PC-9 (cell line): ENCODE measurements around the gene EIF2AK3. TPM values are rescaled to one million over a fixed set of nuclear protein-coding genes. Genes with fewer than 3 reads are reported as not detected.
"Not testable (repeated sequence)": the region's sequence is repeated elsewhere in the genome, so short reads cannot be mapped to it uniquely, and the experiment has no call there.

Source experiments
- BruUV-seq: library from RNA; stranded (reverse); fragments of 400-500 nt; replicated peaks from 2 replicates; lab custom pipeline; 2021; lab: Mats Ljungman, UMichigan
- CTCF ChIA-PET: fragments of 300-600 bp; sonication (Branson Sonifier 250); formaldehyde crosslinking; loops from one replicate; lab custom pipeline; 2022; ENCODE audit warnings: antibody characterized with exemption; lab: Charles Lee
- POLR2A ChIA-PET: fragments of 300-600 bp; sonication (Branson Sonifier 250); formaldehyde crosslinking; loops from one replicate; lab custom pipeline; 2022; ENCODE audit warnings: antibody characterized with exemption; ENCODE audit not compliant: unreplicated experiment; lab: Charles Lee
- DNase-seq, 2 experiments: peaks; one replicate each; pipeline versions ENCODE4 v3.0.0 to v3.0.0-alpha.2; 2015 to 2022; ENCODE audit warnings: mixed read lengths in 1 of 2
- H2AFZ ChIP-seq: fragments of 200-600 bp; sonication (generic); 2 replicates; pipeline ENCODE4 v1.8.1; 2017; ENCODE audit warnings: antibody characterized with exemption
- H3F3A ChIP-seq: fragments of 200-600 bp; sonication (generic); 2 replicates; pipeline ENCODE4 v1.8.1; 2017; ENCODE audit warnings: antibody characterized with exemption, mild to moderate bottlenecking, low read depth; ENCODE audit not compliant: insufficient read depth
- H3K27ac ChIP-seq: fragments of 200-600 bp; sonication (generic); 2 replicates; pipeline ENCODE4 v1.6.1; 2016; ENCODE audit warnings: mixed run types
- H3K27me3 ChIP-seq: fragments of 200-600 bp; sonication (generic); 2 replicates; pipeline ENCODE4 v1.6.1; 2016; ENCODE audit warnings: low read depth, mixed run types; ENCODE audit not compliant: insufficient read depth
- H3K36me3 ChIP-seq: fragments of 200-600 bp; sonication (generic); 2 replicates; pipeline ENCODE4 v1.6.1; 2016; ENCODE audit warnings: low read depth, mixed run types
- H3K4me1 ChIP-seq: fragments of 200-600 bp; sonication (generic); replicated peaks from 2 replicates; pipeline ENCODE4 v1.6.1; 2016; ENCODE audit warnings: mixed run types; ENCODE audit not compliant: insufficient read depth
- H3K4me2 ChIP-seq: fragments of 200-600 bp; sonication (generic); 2 replicates; pipeline ENCODE4 v1.6.1; 2017; ENCODE audit warnings: mixed run types
- H3K4me3 ChIP-seq: fragments of 200-600 bp; sonication (generic); 2 replicates; pipeline ENCODE4 v1.6.1; 2016; ENCODE audit warnings: mixed run types
- H3K79me2 ChIP-seq: fragments of 200-600 bp; sonication (generic); 2 replicates; pipeline ENCODE4 v1.6.1; 2017; ENCODE audit warnings: low read depth, mixed run types
- H3K9me2 ChIP-seq: fragments of 200-600 bp; sonication (generic); 2 replicates; pipeline ENCODE4 v1.8.1; 2017; ENCODE audit warnings: mild to moderate bottlenecking; ENCODE audit not compliant: insufficient read depth
- H3K9me3 ChIP-seq: fragments of 200-600 bp; sonication (generic); 2 replicates; pipeline ENCODE4 v1.8.1; 2016; ENCODE audit warnings: low read depth; ENCODE audit not compliant: insufficient read depth
- H4K20me1 ChIP-seq: fragments of 200-600 bp; sonication (generic); 2 replicates; pipeline ENCODE4 v1.8.1; 2017; ENCODE audit not compliant: insufficient read depth
- CTCF ChIP-seq: fragments of 200-600 bp; sonication (generic); conservative IDR thresholded peaks from 2 replicates; pipeline ENCODE4 v1.6.1; 2017; ENCODE audit warnings: mixed run types, antibody characterized with exemption, mild to moderate bottlenecking, moderate library complexity
- EZH2 ChIP-seq: fragments of 200-600 bp; sonication (generic); IDR thresholded peaks from 2 replicates; pipeline ENCODE4 v1.8.0; 2017; ENCODE audit warnings: antibody characterized with exemption, low read depth
- intact Hi-C: fragments of 100-400 bp; cut with micrococcal nuclease; formaldehyde crosslinking; loops from one replicate; pipeline ENCODE4 v1.10.0; 2022; ENCODE audit not compliant: unreplicated experiment
- total RNA-seq: library from RNA; stranded (reverse); gene quantifications from 2 replicates; pipeline ENCODE4 v1.2.3, GENCODE V29; 2021

The EIF2AK3 gene
- total RNA-seq, 1 experiment from 2014 or later = 8.8 TPM

GRCh38 chr2:88556026-88556425 lies 71.2 kb downstream of the EIF2AK3 start:
- H3K4me2 ChIP-seq = no peak overlapping the region
- H3K9me2 ChIP-seq = no peaks in the 10 kb centered on the region
- H3K36me3 ChIP-seq = no peaks in the 10 kb centered on the region
- ChIA-PET POLR2A (no interaction called here), CTCF (no interaction called here)
- no TSS peak for BruUV-seq
- no peak overlapping the region for H2AFZ ChIP-seq
- DNase-seq = no peak
- H3K9me3 ChIP-seq = no peaks in the 10 kb centered on the region
- H3K4me3 ChIP-seq = no peak overlapping the region
- H3K27ac ChIP-seq = no peak overlapping the region
- no peaks in the 10 kb centered on the region for H3K27me3 ChIP-seq
- H3K79me2 ChIP-seq = no peaks in the 10 kb centered on the region
- no peaks in the 10 kb centered on the region for H3K4me1 ChIP-seq
- no peak for TF ChIP-seq CTCF
- intact Hi-C loops = no loop called here
- no peaks in the 10 kb centered on the region for H4K20me1 ChIP-seq
- no peaks in the 10 kb centered on the region for H3F3A ChIP-seq

- intact Hi-C loops = loop anchor here (2.0 kb wide), 1 partner anchor 363 kb away; no protein-coding TSS in a partner anchor
- DNase-seq = peak in 1 of 2 experiments; percentile 7
Measured at GRCh38 chr2:88554189-88554588, 73.1 kb downstream of the EIF2AK3 start.

GRCh38 chr2:88549616-88550292 lies 77.5 kb downstream of the EIF2AK3 start:
- Histone ChIP-seq H3K9me3 (no peaks in the 10 kb centered on the region), H3K79me2 (no peaks in the 10 kb centered on the region), H4K20me1 (no peaks in the 10 kb centered on the region), H3K36me3 (no peaks in the 10 kb centered on the region), H3K27me3 (no peaks in the 10 kb centered on the region), H3F3A (no peaks in the 10 kb centered on the region), H3K9me2 (no peaks in the 10 kb centered on the region), H3K4me2 (no peak overlapping the region), H2AFZ (no peak overlapping the region), H3K27ac (no peak overlapping the region), H3K4me3 (no peak overlapping the region), H3K4me1 (no peaks in the 10 kb centered on the region)
- TF ChIP-seq EZH2 = no peak
- no peak for TF ChIP-seq CTCF
- intact Hi-C loops = no loop called here
- CTCF ChIA-PET = no interaction called here
- POLR2A ChIA-PET = no interaction called here
- DNase-seq = no peak
- BruUV-seq = no TSS peak

More at GRCh38 chr2:88554189-88554588, 73.1 kb downstream of the EIF2AK3 start:
- no peak overlapping the region for H3K4me2 ChIP-seq
- POLR2A ChIA-PET = no interaction called here
- H3K4me1 ChIP-seq = no peaks in the 10 kb centered on the region
- no peaks in the 10 kb centered on the region for H3K27me3 ChIP-seq
- no peaks in the 10 kb centered on the region for H3K79me2 ChIP-seq
- no peak overlapping the region for H3K27ac ChIP-seq
- no peak overlapping the region for H2AFZ ChIP-seq
- no peak for TF ChIP-seq EZH2
- TF ChIP-seq CTCF = peak; percentile 55
- no peak overlapping the region for H3K4me3 ChIP-seq
- BruUV-seq = no TSS peak
- no peaks in the 10 kb centered on the region for H3K36me3 ChIP-seq
- H4K20me1 ChIP-seq = no peaks in the 10 kb centered on the region
- H3K9me2 ChIP-seq = no peaks in the 10 kb centered on the region
- H3F3A ChIP-seq = no peaks in the 10 kb centered on the region
- H3K9me3 ChIP-seq = no peaks in the 10 kb centered on the region
- CTCF ChIA-PET = no interaction called here

- H3K9me2 ChIP-seq, H3K9me3 ChIP-seq, DNase-seq, intact Hi-C loops, H3F3A ChIP-seq, H4K20me1 ChIP-seq, H3K27me3 ChIP-seq, H3K27ac ChIP-seq, H3K4me3 ChIP-seq, H3K4me1 ChIP-seq, H3K4me2 ChIP-seq, H2AFZ ChIP-seq, H3K79me2 ChIP-seq, H3K36me3 ChIP-seq, POLR2A ChIA-PET, CTCF ChIA-PET, BruUV-seq: not testable (repeated sequence)
Measured at GRCh38 chr2:88546291-88546690, 81.0 kb downstream of the EIF2AK3 start.
